HG02759 (cell line): ENCODE results near the gene OSBPL2.
A peak's percentile ranks its signal among the peaks of the same experiment; 100 is the strongest.

Source experiments
- ATAC-seq: cut with Tn5 transposase; IDR thresholded peaks from one replicate; pipeline ENCODE4 v1.9.1; 2021; ENCODE audit warnings: mild to moderate bottlenecking, moderate library complexity; ENCODE audit not compliant: unreplicated experiment

Gene OSBPL2

GRCh38 chr20:62232770-62233645, 5.3 kb upstream of the OSBPL2 start:
- no peak for ATAC-seq

DNA sequence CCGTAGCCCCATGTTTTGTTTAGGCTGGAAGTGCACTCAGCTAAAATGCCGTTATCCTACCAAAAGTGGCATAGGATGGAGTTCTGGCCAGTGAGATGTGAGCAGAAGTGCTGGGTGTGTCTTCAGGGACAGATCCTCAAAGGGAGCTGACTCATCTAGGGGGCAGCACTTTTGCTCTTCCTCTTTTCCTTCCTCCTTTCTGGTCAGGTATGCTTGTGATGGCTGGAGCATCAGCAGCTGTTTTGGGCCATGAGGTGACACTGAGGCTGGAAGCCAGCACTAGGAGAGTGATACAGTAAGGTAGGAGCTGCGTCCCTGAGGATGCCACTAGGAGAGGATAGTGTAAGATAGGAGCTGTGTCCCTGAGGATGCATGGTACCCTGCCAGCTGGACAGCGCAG, 4.6 kb upstream of the OSBPL2 start:
- ATAC-seq = no peak

DNA sequence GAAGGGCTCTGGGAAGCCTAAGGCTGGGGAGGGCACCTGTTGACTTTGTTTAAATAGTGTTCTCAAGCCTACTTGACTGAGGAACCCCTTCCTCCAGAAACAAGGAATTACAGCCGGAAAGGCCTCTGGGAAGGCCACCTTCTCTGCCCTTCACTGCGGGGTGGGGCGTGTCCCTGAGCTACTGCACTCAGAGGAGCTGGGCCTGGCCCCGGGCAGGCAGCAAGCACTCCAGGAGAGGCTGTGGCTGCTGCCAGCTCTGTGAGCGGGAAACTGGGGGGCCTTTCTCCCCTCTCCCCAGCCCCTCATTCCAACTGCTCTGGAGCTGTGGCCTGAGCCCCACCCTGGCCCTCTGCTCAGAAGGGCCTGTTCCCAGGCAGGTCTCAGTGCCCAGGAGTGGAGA, 4.0 kb upstream of the OSBPL2 start:
- no peak for ATAC-seq

GRCh38 chr20:62235001-62235776, 3.1 kb upstream of the OSBPL2 start:
- no peak for ATAC-seq

DNA sequence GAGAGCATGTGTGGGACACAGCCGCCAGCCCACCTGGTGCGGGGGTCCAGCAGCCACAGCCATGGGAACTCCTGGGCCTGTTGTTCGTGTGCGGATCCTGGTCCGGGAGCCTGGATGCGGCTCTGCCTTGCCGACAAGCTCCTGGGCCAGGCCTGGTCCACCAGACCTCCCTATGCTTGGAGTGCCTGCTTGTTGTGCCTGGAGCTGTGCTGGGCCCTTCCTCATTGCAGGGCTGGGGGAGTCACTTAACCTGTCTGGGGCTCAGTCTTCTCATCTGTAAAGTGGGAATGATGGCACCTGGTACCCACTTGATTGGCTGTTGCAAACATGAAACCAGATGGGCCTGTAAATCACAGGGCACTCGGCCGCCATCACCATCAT, 2.6 kb upstream of the OSBPL2 start:
- ATAC-seq = no peak

DNA sequence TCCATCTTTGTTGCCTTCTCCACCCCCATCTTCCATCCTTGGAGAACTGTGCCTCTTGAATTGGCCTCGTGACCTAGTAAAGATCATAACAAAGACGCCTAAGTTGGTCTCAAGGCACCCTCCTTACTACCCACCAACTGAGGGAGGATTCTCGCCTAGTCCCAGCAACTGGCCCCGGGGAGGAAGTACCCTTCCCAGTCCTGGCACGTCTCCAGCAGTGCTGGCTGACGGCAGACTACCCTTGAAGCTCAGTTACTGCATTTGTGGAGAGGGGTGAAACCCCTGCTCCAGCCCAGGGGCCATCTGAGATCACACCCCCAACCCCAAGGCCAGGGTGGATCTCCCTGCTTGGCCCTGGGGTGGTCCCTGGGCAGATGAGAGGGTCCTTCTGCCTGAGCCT, 2.1 kb upstream of the OSBPL2 start:
- no peak for ATAC-seq

GRCh38 chr20:62236766-62237513, 1.4 kb upstream of the OSBPL2 start:
- no peak for ATAC-seq

DNA sequence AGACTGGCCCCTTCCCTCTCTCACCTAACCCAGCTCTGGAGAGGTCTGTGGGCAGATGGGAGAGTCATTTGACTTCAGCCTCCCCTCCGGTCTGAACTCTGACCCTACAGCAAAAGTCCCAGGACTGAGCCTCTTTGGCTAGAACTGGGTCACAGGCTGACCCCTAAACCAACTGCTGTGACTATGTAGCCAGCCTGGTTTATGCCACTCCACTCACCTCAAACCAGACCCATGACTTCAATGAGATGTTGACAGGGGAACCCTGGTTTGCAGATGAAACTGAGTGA, 864 bp upstream of the OSBPL2 start:
- no peak for ATAC-seq

DNA sequence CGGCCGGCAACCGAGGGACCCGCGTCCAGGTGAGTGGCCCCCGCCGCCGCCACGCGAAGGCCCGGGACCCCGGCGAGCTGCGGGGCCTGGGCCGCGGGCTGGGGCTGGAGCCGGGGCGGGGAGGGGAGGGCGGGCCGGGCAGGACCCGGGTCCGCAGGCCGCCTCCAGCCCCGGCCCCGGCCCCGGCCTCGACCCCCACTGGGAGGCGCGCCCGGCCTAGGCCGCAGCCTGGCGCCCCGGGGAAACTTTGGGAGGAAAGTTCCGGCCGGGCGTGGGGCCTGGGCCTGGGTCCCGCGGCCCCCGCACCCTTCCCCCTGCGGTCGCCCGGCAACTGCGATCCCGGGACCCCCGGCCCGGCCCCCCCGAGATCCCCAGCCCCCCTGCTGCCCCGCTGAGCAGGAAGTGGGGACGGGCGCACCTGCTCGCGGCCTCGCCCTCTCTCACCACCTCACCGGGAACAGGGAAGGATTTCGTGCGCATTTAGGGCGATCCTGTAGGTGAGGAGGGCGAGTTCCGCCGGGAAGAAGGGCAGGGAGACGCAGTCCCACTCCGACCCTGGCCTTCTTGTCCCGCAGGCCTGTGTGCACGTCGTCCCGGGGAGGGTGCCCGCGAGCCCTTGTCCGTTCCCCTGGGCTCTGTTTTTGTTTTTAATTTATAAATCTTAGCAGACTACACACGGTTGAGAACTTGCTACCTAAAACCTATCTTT, 402 bp downstream of the OSBPL2 start:
- ATAC-seq = peak; percentile 7

- ATAC-seq = no peak
Measured at GRCh38 chr20:62239278-62239879, 1.1 kb downstream of the OSBPL2 start.

GRCh38 chr20:62240020-62240685, 1.8 kb downstream of the OSBPL2 start:
- ATAC-seq = no peak

DNA sequence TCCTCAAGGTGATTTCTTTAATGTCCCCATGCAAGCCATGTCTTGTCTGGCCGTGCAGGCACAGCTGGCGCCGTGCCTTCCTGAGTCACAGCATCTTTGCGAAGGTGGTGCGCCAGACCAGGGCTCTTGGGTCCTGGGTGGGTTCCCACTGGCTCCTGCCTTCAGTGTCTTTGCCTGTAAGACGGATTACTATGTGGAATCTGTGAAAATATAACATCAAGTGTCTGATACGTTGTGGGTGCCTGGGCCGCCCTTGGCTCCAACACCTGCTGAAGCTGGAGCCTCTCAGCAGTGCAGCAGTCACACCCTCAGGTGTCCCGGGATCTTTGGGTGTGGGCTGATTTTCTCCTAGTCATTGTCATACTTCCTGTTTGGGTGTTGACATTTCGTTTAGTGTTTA, 3.2 kb downstream of the OSBPL2 start:
- ATAC-seq = no peak

- no peak for ATAC-seq
Measured at GRCh38 chr20:62242176-62242575, 3.9 kb downstream of the OSBPL2 start.

- no peak for ATAC-seq
Measured at GRCh38 chr20:62243106-62243505, 4.8 kb downstream of the OSBPL2 start.

DNA sequence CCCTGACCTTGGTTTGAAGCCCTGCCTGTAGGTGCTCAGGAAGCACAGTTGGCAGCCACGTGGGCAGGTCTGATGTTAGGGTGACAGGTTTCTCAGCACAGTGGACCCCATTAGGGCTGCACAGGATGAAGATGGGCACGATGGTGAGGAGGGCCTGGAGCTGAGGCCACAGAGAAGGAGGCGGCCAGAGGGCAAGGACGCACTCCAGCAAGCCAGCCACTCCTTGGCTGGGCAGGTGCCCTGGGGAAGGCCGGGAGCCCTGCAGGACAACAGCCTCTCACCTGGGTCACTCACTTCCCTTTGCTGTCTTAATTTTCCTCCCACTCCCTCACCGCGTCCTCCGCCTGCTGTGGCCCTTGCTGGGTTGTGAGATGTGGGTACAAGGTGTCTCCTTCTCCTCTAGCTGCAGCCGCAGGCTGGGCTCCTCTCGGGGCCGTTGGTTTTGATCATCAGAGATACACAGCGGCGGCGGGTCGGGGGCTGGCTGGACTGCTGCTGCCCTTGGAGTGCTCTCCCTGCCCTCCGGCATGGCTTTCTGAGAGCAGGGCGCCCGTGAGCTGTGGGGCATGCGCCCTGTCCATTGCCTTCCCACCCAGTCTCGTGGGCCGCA, 5.7 kb downstream of the OSBPL2 start:
- ATAC-seq = no peak

- ATAC-seq = no peak
Measured at GRCh38 chr20:62244644-62245108, 6.4 kb downstream of the OSBPL2 start.

GRCh38 chr20:62245911-62246280, 7.6 kb downstream of the OSBPL2 start:
- no peak for ATAC-seq

DNA sequence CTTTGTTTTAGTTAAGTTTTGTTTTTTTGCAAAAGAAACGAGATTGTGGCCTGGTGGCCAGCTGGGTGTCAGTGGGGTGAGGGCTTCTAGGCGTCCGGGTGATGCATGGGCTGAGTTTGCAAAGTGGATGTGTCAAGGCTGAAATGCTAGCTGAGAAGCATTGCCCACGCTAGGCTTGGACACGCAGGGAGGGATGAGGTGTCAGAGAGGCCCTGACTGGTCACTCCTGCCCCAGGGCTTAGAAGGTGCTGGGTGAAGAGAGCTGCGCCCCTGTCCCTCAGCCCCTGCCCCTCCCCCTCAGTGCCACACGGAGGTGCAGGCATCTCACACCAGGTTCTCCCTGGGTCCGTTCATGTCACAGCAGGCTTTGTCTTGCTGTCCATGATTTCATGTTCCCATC, 8.1 kb downstream of the OSBPL2 start:
- ATAC-seq = no peak

DNA sequence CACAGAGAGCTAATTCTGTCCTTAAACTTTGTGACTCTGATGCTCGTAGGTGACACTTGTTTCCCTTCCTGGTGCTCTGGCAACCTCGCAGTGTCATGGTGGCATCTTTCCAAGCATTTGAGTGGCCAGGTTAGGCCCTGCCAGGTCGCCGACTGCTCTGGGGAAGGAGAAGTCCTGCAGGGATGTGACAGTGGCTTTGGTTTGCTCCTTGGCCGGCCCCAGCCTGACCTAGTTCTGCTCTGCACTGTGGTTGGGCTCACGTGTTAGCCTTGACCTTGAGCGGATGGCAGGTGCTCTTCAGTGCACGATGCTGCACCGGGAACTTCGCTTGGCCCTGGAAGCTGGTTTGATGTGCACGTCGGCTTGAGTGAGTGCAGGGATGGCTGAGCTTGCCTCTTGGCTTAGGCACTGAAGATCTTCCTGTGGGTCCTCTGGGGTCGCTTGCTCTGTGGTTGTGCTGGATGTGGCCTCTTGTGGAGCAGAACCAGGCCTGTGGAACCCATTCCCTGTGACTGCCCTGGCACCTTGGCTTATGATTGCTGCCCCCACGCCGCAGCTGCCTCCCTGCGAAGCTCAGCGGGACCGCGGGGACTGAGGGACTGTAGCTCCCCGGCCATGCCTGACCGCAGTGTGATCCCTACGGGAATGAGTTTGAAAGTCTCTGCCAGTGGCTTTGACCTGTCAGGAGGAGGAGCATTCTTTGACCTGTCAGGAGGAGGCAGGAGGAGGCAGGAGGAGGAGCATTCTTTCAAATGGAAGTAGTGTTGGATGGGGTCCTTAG, 8.7 kb downstream of the OSBPL2 start:
- ATAC-seq = no peak
